WERI-Rb-1 (cell line): ENCODE results near the gene TTC34.
"Not testable (repeated sequence)": the region's sequence is repeated elsewhere in the genome, so short reads cannot be mapped to it uniquely, and the experiment has no call there.

Experiments used
- DNase-seq: peaks from one replicate; pipeline ENCODE4 v3.0.0-alpha.2; 2020
- H3K27ac ChIP-seq: fragments of 250-450 bp; sonication (Bioruptor Pico); 2 replicates; pipeline ENCODE4 v1.5.1; 2020; ENCODE audit warnings: mild to moderate bottlenecking, moderate library complexity
- H3K27me3 ChIP-seq: fragments of 250-450 bp; sonication (Bioruptor Pico); 2 replicates; pipeline ENCODE4 v1.5.1; 2021; ENCODE audit warnings: mild to moderate bottlenecking, low read depth, moderate library complexity; ENCODE audit not compliant: insufficient read depth, severe bottlenecking
- H3K36me3 ChIP-seq: fragments of 250-450 bp; sonication (Bioruptor Pico); 2 replicates; pipeline ENCODE4 v1.5.1; 2020; ENCODE audit warnings: mild to moderate bottlenecking, moderate library complexity
- H3K4me3 ChIP-seq: 2 replicates; pipeline ENCODE4 v1.5.1; 2011; ENCODE audit warnings: low read depth, mild to moderate bottlenecking, control low read depth, low read length
- H3K9me3 ChIP-seq: fragments of 250-450 bp; sonication (Bioruptor Pico); 2 replicates; pipeline ENCODE4 v1.5.1; 2021; ENCODE audit warnings: mild to moderate bottlenecking, moderate library complexity; ENCODE audit not compliant: severe bottlenecking
- CTCF ChIP-seq: IDR thresholded peaks from 2 replicates; pipeline ENCODE4 v1.5.1; 2011; ENCODE audit warnings: low read depth, mild to moderate bottlenecking, control low read depth, inconsistent platforms, low read length

TTC34 gene

GRCh38 chr1:2801046-2801445 is 447 bp downstream of the TTC34 start:
- no peak for DNase-seq
- Histone ChIP-seq H3K9me3 (no peaks in the 10 kb centered on the region), H3K27me3 (peaks cover 49% of the 10 kb centered on the region), H3K27ac (no peak overlapping the region), H3K36me3 (no peaks in the 10 kb centered on the region), H3K4me3 (no peak overlapping the region)
- TF ChIP-seq CTCF: no peak

GRCh38 chr1:2800664-2801045 is 838 bp downstream of the TTC34 start:
- no peaks in the 10 kb centered on the region for H3K9me3 ChIP-seq
- no peak for TF ChIP-seq CTCF
- no peak overlapping the region for H3K4me3 ChIP-seq
- peaks cover 53% of the 10 kb centered on the region for H3K27me3 ChIP-seq
- no peak overlapping the region for H3K27ac ChIP-seq
- no peaks in the 10 kb centered on the region for H3K36me3 ChIP-seq
- DNase-seq: no peak

GRCh38 chr1:2799811-2800663 is 1.5 kb downstream of the TTC34 start:
- Histone ChIP-seq H3K4me3 (no peak overlapping the region), H3K9me3 (peaks cover 4% of the 10 kb centered on the region), H3K36me3 (no peaks in the 10 kb centered on the region), H3K27me3 (peaks cover 59% of the 10 kb centered on the region), H3K27ac (no peak overlapping the region)
- no peak for DNase-seq
- no peak for TF ChIP-seq CTCF

GRCh38 chr1:2798958-2799357 is 2.5 kb downstream of the TTC34 start:
- H3K27me3 ChIP-seq: peaks cover 60% of the 10 kb centered on the region
- not testable (repeated sequence) for H3K27ac ChIP-seq, DNase-seq, H3K36me3 ChIP-seq, H3K4me3 ChIP-seq
- H3K9me3 ChIP-seq: peaks cover 14% of the 10 kb centered on the region

- peaks cover 67% of the 10 kb centered on the region for H3K27me3 ChIP-seq
These were observed 3.8 kb downstream of the TTC34 start for GRCh38 chr1:2797741-2798016.

More at GRCh38 chr1:2797741-2798016, 3.8 kb downstream of the TTC34 start:
- DNase-seq: no peak
- peaks cover 16% of the 10 kb centered on the region for H3K9me3 ChIP-seq
- no peak for TF ChIP-seq CTCF
- no peak overlapping the region for H3K4me3 ChIP-seq
- no peak overlapping the region for H3K27ac ChIP-seq
- no peaks in the 10 kb centered on the region for H3K36me3 ChIP-seq
